GM10847 (cell line): ENCODE data around the gene RGS16.
A peak's percentile ranks its signal among the peaks of the same experiment; 100 is the strongest.

ENCODE experiments used
- POLR2A ChIP-seq: IDR thresholded peaks from 2 replicates; pipeline ENCODE4 v1.6.1; 2011; ENCODE audit not compliant: insufficient read length; ENCODE audit errors: extremely low read depth

RGS16 gene

DNA sequence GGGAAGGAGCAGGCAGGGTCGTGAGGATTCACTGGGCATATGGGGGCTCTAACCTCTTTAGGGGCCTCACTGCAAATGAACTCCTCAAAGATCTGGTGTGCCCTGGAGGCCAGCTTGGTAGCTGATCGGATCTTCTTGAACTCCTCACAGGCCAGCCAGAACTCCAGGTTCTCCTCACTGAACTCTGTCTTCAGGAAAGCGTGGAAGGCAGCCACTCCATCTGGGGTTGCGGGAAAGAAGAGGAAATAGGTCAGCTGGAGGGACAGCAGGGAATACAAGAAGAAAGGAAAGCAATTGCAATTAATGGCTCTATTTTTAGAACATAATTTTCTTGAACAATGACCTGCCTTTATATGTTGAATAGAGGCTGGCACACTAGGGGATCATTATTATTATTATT lies 2.3 kb downstream of the RGS16 start:
- TF ChIP-seq POLR2A, result no peak

DNA sequence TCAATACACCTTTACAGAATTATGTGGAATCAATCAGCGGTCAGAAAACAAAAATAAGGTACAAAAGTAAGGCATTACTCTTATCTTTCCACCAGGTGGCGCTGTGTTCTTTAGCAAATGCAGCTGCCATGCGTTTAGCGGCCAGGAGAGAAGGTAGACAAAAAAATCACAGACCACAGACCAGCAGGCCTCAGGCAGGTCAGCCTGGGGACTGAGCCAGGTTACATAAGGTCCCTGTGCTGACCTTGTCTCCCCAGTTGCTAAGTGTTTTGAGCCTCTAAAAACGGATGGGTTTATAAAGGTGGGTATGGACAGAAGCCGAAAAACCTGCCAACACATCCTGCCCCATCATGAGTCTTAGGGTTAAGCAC lies 2.8 kb downstream of the RGS16 start:
- TF ChIP-seq POLR2A, result no peak

DNA sequence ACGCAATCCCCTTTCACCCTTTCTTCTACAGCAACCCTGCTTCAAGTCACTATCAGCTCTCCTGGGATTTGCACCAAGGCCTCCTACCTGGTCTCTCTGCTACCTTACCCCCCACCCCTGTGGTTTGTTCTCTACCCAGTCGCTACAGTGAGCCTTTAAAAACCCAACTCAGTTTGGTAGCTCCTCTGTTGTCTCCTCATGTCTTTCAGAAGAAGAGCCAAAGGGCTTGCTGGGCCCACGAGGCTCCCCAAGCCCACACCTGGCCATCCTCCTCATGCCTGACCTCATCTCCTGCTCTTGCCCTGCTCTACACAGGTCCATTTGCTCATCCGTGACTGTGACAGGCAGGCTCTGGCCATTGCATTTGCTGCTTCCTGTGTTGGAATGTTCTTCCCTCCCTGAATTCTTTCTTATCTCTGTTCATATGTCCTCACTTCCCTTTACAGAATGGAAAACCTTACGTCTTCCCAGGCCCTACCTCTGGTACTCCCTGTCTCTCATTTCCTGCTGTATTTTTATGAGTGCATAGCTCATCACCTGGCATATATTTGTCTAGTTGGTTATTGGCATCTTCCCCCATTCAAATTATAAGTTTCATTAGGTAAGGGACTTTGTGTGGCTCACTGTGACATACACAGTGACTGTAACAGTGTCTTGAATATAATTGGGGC lies 3.3 kb downstream of the RGS16 start:
- TF ChIP-seq POLR2A, result no peak

DNA sequence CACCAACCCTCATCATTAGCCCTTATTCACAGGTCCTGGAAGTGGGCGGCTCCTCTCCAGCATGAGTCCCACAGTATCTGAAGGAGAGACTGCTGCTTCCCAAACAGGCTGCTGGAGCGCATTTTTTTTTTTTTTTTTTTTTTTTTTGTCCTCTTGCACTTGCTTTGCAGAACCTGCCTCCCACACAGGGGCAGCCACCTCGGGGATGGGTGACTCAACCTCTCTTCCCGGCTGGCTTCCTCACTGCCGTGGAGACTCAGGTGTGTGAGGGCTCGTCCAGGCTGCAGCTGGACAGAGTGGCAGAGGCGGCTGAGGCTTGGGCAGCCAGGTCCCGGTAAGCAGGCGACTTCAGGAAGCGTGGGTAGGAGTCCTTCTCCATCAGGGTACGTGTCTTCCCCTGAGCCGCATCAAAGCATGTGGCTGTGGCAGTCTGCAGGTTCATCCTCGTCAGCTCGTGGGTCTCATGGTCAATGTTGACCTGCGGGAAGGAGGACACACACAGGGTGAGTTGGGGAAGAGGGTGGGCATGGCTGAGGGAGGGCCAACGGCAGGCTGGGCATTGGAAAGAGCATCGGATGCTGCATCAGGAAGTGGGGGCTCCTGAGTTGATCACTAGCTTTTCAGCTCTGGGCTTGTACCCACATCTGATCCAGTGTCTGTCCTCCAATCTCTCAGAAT lies 4.0 kb downstream of the RGS16 start:
- TF ChIP-seq POLR2A, result no peak

DNA sequence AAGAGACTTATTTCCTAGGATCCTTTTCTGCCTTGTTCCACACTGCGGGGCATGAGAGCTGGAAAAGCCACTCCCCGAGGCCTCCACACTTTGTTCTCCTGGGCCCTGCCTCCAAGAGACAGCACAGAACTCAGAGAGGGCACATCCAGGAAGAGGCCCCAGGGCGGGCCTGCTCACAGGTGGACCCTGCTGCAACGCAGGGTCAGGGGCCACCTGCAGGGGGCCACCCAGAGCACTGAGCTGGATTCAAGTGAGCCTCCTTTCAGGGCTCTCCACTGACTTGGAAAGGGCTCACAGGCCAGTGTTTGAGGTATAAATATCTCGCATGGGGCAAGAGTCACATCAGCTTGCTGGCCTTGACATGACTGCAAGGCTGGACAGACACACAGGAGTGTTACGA lies 4.8 kb downstream of the RGS16 start:
- TF ChIP-seq POLR2A, result no peak

DNA sequence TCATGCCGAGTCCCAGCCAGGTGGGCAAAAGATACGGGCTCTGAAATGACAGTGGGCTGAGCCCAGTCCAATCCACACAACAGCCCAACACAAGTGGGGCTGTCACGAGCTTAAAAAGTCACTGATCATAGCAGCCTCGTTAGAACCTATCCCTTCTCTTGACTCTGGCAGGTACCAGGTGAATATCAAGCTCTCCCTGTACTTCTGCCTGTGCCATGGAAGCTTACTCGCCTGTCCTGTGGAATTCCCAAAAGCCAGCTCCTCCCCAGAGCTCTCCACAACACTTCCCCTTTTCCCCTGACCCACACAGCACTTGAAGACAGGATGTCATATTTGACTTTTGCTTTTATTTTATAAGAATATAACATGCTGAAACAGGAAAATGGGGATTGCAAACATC lies 5.9 kb downstream of the RGS16 start:
- no peak for TF ChIP-seq POLR2A

DNA sequence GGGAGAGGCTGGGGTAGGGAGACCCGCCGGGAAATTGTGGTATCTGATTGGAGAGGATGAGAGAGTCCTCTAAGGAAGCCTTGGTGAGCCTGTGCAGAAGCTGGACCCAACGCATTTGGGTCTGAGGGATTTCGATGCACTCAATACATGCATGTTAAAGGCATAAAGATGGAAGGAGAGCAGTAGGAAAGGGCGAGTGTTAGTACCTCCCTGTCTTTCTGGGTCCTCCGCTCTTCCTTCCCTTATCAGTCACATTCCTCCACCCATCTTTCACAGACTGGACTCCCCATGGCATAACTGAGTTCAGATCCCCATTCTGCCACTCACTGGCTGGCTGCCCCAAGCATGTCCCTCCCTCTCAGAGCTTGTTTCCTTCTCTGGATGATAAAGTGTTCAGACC lies 7.3 kb downstream of the RGS16 start:
- TF ChIP-seq POLR2A, result no peak

DNA sequence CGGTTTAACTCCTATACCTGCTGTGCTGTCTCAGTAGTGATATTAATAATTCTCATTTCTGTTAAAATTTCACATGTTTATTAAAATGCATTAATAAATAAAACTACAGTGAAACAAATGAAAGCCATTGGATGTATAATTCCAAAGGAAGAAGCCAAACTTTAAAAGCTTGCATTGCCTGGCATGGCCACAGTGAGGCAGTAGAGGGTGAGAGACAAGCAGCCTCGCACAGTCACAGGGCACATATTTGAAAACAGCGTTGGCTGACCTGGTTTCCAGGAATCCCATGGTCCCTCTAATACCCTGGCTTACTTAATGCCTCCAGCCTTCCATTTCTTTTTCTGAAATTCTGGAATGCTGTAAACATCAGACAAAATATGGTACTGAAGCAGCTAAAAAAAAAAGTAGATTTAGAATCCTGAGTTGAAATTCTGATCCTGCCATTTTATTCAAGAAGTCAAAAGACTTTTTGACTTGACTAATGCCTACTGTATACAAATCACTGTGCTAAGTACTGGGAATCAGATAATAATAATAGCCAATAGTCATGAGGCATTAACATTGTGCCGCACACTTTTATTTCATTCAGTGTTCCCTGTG lies 8.4 kb downstream of the RGS16 start:
- no peak for TF ChIP-seq POLR2A

DNA sequence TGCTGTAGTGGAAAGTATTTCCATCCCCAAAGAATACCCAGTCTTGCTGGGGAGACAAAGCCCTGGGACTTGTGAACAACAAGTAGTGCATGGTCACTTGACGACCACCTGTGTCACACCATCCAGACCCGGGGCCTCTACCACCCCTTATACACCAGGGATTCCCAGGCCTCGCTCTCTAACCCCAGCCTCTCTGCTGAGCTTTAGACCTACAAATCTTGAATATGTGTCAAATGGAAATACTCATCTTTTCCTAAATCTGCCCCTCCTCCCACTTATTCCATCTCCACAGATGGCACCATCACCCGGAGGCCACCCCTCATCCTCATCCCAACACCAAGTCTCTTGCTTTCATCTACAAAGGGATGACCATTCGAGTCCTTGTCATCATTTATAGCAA lies 14.3 kb downstream of the RGS16 start:
- TF ChIP-seq POLR2A, result no peak

DNA sequence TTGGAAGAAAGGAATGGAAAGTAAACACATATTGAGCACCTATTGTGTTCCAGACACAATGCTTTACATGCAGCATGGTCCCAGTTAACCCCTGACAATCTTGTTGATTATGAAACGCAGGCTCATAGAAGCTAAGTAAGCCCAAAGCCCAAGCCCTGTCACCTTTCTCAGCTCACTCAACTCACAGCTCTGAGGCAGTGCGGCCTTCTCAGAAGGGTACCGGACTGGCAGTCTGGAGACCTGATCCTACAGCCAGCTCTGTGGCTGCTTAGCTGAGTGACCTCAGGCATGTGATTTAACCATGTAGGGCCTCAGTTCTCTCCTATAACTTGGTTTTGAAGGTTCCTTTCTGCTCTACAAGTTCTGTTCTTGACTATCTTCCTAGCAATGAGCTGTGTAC lies 14.7 kb downstream of the RGS16 start:
- TF ChIP-seq POLR2A, result no peak

DNA sequence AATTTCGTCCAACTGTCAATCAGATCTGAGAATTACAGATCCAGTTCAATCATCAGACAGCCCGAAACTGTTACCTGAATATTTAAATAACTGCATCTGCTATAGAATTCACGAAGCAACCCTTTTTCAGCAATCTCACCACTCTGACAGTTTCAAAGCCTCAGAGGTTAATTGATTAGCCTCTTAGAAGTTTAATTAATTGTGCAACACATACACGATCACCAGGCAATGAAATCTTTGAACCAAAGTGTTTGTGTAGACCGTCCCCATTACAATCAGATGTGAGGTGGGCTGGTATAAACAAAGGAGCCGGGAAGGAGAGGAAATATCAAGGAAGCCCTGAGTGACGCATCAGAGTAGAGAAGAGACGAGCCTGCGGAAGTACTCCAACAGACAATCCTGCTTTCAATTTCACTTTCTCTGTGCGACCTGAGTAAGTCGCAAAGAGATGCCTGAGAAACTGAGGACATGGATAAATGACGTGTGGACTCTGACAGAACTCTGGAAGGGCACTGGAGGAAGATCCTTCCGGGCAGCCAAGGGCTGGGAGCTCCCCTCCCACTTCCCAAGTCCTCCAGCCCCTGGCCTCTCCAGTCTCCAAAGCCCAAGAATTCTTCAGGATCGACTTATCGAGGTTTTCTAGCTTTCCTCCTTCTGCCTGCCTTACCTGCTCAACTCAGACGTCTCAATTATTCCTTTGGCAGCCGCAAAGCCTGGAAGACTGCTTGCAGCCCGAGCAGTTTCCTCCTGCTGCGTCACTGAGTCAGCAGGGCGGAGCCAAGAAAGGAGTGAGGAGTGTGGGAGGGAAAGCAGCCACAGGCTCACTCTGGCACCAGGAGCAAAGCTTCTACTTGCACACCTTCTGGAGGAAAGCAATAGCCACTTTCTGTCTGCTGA lies 15.4 kb downstream of the RGS16 start, which contains the start of gene RNASEL:
RNASEL (minus strand) TSS at position 757 of the 897 bp plus-strand sequence. CDS start 2,450 bp downstream, outside the sequence.
- peak; percentile 7 for TF ChIP-seq POLR2A

DNA sequence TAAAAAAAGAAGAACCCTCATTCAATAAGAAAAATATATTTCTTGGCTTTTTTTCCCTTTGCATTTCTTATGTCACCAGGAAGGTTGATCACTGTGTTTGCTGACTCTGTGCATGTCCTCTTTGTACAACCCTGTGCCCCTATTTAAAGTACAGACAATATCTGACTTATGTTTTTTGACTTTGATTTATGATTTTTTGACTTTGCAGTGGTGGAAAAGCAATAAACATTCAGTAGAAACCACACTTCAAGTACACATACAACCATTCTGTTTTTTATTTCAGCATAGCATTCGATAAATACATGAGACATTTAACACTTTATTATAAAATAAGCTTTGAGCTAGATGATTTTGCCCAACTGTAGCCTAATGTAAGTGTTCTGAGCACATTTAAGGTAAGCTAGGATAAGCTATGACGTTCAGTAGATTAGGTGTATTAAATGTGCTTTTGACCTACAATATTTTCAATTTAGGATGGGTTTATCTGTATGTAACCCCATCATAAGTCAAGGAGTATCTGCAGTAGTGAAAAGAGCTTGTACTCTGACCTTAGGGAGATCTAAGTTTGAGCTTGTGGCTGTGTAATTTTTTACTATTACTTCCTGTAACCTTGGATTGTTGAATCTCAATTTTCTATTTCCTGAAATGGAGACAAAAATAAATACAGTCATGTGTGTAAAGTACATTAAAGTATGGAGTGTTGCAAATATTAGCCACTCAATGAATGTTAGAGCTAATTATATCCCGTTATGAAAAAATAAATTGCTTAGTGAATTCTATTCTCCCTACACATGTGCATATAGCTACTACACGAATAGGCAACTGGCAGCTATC lies 16.3 kb downstream of the RGS16 start:
- TF ChIP-seq POLR2A, result no peak

DNA sequence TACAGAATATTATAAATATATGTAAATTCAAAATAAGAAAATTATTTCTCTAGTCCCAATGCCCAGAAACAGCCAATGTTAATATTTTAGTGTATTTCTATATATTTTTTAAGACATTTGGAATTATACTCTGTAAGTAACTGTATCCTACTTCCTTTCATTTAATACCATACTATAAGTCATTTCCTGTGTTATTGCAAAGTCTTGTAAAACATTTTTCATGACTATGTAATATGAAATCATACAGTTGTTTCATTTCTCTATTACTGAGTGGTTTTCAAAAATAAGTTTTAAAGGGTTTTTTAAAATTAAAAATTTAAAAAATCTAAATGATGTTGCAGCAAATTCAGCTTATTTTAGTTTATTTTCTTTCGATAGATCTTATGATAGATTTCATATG lies 17.1 kb downstream of the RGS16 start:
- TF ChIP-seq POLR2A, result no peak

DNA sequence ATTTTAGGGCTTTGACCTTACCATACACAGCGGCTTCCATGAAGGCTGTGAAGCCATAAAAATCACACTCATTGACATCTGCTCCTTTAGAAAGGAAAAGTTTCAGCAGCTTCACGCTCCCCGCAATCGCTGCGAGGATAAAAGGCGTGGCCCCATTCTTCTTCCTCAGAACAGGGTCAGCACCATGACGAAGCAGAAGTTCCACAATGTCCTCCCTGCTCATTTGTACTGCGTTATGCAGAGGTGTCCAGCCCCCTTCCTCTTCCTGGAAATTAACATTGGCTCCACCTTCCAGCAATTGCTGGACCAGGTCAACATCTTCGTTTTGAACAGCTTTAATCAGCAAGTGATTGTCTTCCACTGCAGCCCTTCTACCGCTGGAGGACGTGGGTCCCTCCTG lies 17.8 kb downstream of the RGS16 start:
- no peak for TF ChIP-seq POLR2A

DNA sequence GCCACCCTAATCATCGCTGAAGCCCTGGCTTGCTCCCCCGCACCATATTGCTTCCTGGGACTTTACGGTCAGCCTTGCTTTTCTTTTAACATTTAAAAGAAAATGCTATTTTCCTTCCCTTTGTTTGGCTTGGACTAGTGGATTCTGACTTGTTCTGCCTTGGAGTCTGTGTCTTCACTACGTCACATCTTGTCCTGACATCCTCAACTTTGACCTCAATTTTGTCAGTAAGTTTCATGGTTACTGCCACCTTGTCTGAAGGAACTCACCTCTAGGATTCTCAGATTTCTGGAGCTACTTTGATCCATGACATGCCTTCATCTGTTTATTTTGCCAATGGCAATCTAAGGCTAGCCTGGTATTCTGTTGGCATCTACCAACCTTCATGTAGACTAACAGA lies 19.4 kb downstream of the RGS16 start:
- TF ChIP-seq POLR2A, result no peak

DNA sequence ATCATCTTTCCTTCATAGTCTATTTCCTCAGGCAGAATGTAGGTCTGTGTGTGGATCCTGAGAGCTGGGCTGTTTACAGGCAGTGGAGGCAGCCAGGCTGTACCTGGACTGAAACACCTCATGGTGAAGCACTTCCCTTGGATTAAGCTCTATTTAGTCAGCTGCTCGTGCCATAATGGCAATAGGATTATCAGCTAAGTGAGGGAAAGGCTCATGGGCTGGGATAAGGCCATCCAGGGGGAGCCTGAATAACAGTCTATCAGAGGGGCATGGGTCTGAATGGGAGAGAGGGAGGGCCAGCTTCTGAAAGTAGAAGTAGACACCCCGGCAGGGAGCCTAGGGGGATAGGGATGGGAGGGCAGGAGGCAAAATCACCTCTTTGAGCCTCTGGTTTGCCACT lies 23.5 kb downstream of the RGS16 start:
- TF ChIP-seq POLR2A, result no peak
